ENCODE data around the gene DSCAML1. TPM values are rescaled to one million over a fixed set of nuclear protein-coding genes. Genes with fewer than 3 reads are reported as not detected.

Gene DSCAML1
- total RNA-seq, 1 experiment from 2014 or later: not detected

DNA sequence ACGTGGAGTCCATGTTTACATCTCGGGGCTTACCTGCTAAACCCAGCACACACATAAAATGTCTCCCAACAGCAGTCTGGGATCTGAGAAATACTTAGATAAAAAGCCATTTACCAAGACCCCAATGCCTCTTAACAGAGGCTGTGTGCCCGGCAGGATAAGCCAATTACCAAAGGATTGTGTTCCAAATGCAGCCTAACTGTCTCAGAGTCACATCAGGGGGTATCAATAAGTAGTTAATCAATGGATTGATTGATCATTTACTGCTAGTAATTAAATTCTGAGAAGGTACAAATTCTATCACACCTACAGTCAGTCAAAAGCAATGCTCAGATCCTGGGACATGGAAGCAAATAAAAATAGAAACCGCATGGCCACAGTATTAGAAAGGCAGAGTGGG is 125.6 kb downstream of the DSCAML1 start:
- DNase-seq (ENCODE audit: extremely low read depth, low read depth): no peak

DNA sequence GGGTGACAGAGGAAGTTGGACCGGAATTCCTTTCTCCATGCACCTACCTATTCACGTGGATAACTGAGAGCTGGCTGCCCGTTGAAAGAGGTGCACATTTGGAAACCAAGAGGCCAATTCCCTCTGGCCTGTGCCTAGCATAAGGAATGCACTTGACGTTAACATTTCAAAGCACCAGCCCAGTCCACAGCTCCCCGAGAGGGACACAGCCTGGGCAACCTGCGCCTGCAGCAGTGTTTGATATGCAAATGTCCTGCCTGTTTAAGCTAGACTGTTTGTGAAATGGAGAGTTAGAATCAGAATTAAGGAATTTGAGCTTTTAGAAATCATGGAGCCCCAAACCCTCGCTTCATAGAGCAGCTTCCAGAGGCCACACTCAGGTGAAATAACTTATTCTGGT is 126.1 kb downstream of the DSCAML1 start:
- DNase-seq (ENCODE audit: extremely low read depth, low read depth): no peak

DNA sequence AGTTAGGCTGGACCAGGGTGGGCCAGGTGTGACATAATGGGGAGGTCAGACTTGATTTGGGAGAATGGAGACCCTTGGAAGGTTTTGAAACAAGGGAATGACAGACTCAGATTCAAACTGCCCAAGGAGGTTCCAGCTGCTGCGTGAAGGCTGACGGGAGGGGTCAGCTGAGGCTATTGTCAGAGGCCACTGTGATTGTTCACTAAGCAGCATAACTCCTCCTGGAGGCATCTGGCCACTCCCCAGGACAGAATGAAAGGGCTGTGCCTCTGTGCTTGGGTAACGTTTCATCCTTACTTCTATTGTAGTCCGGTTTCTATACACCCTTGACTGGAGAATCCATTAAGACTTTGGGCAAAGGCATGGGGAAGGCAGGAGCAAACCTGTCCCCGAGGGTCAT is 126.6 kb downstream of the DSCAML1 start:
- DNase-seq (ENCODE audit: extremely low read depth, low read depth): no peak

DNA sequence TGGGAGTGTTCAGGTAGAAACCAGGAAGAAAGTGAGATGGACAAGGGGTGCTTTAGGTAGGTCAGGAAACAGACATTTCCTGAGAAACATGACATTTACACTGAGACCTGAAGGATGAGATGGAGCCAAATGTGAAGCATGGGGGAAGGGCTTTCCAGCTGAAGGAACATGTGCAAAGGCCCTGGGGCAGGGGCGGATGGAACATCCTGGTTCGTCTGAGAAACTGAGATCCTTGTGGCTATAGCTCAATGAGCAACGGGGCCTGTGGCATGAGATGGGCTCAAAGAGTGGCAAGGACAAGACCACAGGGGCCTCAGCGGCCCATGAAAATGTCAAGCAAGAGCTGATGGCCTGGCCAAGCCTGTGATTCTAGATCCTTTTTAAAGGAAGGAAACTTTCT is 127.4 kb downstream of the DSCAML1 start:
- no peak for DNase-seq (ENCODE audit: extremely low read depth, low read depth)

GRCh38 chr11:117669062-117669461 is 128.0 kb downstream of the DSCAML1 start:
- no peak for DNase-seq (ENCODE audit: extremely low read depth, low read depth)

GRCh38 chr11:117668321-117668751 is 128.7 kb downstream of the DSCAML1 start:
- no peak for DNase-seq (ENCODE audit: extremely low read depth, low read depth)

DNA sequence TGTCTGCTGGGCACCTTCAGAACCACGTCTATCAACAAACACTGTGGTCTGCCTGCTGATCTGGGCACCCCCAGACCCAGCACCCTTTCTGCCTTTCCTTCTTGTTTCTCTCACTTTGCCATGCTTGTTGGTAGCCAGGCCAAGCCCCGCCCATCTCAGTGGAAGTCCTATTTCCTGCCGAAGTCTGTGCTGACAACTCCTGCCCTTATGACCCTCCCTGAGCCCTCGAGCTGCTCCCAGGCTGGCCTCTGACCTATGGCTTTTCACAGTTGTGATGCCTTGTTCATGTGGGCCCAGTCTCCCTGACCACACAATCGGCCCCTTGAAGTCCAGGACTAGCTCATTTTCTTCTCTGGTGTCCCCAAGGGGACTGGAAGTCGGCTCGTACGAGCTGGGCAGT is 132.1 kb downstream of the DSCAML1 start:
- no peak for DNase-seq (ENCODE audit: extremely low read depth, low read depth)

DNA sequence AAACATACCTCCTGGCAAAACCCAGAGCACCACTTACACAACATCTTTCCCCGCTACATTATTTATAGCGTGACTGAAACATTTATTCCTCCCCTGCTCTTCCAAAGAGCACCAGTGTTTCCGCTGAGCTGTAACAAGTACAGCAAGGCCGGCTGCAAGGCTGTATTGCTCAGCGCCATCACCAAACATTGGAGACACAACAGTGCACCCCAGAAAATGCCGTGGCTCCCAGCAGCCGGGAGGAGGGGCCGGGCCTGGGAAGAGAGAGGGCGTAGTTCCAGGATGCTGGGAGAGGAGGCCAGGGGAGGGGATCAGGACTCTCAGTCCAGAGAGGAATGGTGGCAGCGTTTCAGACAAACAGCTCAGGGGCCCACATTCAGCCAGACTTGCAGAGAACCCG is 133.2 kb downstream of the DSCAML1 start:
- DNase-seq (ENCODE audit: extremely low read depth, low read depth): no peak

DNA sequence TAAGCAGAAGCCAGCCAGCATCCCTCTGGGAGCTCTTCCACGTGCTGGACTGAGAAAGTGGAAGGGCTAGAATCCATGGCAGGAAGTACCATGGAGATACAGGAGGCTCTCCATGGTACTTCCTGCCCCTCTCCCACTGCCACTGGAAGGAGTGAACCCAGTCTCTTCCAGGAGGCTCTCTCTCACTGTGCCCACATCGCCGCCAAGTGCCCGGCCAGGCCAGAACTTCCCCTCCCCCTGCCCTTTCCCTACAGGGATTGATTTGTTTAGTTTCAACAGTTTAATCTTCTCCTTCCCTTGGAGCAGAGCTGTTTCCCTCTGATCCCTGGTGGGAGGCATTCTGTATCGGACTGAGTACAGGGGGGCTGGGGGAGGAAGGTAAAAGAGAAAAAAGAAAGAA is 133.6 kb downstream of the DSCAML1 start:
- no peak for DNase-seq (ENCODE audit: extremely low read depth, low read depth)

- DNase-seq (ENCODE audit: extremely low read depth, low read depth): no peak
Measured at GRCh38 chr11:117662671-117663269, 134.2 kb downstream of the DSCAML1 start.

GRCh38 chr11:117662255-117662654 is 134.8 kb downstream of the DSCAML1 start:
- no peak for DNase-seq (ENCODE audit: extremely low read depth, low read depth)

- DNase-seq (ENCODE audit: extremely low read depth, low read depth): no peak
Measured at GRCh38 chr11:117658809-117659208, 138.2 kb downstream of the DSCAML1 start.

- DNase-seq (ENCODE audit: extremely low read depth, low read depth): no peak
Measured at GRCh38 chr11:117657794-117658193, 139.2 kb downstream of the DSCAML1 start.

- no peak for DNase-seq (ENCODE audit: extremely low read depth, low read depth)
Measured at GRCh38 chr11:117654281-117655255, 142.4 kb downstream of the DSCAML1 start.

- no peak for DNase-seq (ENCODE audit: extremely low read depth, low read depth)
Measured at GRCh38 chr11:117652521-117652920, 144.5 kb downstream of the DSCAML1 start.

- DNase-seq (ENCODE audit: extremely low read depth, low read depth): no peak
Measured at GRCh38 chr11:117649296-117650055, 147.5 kb downstream of the DSCAML1 start.

DNA sequence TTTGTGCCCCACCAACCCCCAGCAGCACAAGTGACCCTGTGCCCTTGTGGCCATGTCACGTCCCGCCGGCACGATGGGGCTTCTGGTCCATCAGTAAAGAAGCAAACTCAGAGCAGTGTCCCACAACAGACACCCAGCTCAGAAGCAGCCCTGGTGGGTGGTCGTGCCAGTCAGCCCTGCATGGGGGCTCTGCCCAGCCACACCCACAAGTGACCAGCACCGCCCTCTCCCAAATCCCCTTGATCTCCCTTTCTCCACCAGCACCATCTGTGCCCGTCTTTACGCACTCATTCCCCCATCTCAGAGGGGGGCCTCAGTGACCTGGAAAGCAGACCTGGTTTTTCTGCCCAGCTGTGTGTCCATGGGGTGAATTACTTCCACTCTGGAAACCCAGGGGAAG is 149.1 kb downstream of the DSCAML1 start:
- DNase-seq (ENCODE audit: extremely low read depth, low read depth): no peak

DNA sequence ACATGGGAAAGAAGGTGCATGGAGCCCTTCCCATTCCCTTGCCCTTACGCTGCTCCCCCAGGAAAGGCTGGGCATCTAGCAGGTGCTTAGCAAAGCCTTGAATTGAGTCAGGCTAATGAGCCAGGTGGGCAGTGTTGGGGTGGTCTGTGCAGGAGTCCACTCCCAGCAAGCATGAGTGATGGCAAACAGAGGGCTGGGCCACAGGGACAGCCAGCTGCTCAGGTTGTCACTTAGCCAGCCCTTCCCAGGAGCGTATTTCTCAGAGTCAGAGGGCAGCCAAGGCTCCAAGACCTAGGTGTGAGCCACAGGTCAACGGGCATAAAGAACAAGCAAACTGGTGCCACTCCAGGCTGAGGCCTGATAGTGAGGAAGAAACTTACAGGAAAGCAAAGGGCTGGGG is 149.8 kb downstream of the DSCAML1 start:
- DNase-seq (ENCODE audit: extremely low read depth, low read depth): no peak

- DNase-seq (ENCODE audit: extremely low read depth, low read depth): no peak
Measured at GRCh38 chr11:117646411-117646810, 150.6 kb downstream of the DSCAML1 start.

DNA sequence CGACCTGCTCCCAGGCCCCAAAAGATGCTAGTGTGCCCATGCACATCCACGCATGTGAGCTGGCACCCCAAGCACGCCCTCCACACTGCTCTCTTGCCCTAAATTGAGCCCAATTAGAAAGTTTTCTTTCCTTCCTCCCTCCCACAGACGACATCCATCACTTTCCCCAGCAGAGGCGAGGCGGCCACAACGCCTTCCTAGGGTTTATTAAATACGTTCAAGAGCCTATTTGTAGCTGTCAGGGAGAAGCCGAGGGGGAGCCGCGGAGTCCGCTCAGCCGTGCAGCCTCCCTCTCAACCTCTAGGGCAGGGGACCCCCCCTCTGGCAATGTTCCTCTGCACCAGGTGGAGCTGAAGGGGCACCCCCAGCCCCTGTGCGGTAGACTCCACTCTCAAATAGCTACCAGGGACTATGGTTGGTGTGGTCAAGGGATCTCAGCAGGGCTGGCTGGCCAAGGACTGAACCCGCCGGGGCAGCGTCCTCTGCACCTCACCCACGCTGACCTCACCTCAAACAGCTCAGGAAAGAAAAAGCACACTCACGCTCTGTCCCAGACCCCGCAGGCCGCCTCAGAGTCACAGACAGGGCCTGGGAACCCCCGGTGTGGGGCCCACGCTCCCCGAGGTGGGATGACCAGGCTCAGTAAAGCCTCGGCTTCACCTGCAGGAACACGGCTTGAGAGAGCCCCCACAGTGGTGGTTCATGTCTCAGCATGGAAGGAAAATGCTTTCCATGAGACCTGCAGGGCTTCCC is 152.4 kb downstream of the DSCAML1 start:
- no peak for DNase-seq (ENCODE audit: extremely low read depth, low read depth)

All from NCI-H460 (cell line).